ENCODE results near the gene MICAL2. TPM values are rescaled to one million over a fixed set of nuclear protein-coding genes. Genes with fewer than 3 reads are reported as not detected.
A peak's percentile ranks its signal among the peaks of the same experiment; 100 is the strongest.

MICAL2 gene
- total RNA-seq, 2 donors from 2014 or later = 13.1 to 285 TPM

DNA sequence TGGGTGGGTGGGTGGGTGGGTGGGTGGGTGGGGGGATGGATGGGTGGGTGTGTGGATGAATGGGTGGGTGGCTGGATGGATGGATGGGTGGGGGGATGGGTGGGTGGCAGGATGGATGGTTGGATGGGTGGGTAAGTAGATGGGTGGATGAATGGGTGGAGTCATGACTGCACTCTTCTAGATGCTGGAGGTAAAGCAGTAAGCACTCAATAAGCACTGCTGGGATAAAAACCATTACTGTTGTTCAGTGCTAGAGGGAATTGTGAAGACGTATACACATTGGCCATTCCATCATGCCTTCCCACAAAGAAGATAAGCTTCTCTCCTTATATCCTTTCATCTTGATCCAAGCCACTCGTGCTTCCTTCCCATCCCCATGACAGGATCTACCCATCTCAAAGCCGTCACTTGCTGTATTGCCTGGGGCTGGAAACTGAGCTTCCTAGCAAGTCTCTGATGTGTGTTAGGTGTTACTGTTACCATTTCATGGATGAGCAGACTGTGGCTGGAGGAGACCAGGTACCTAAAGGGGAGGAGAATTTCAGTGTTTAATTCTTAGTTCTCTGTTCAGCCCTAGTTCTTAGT is 74.8 kb downstream of the MICAL2 start:
- H3K27ac ChIP-seq = no peak overlapping the region
- intact Hi-C loops (cut with DNase I) = no loop called here
- DNase-seq (ENCODE audit: low spot score) = no peak
- WGBS = 83% methylated on average over 3 of the region's 3 CpGs
- no peaks in the 10 kb centered on the region for H3K27me3 ChIP-seq (replicated peaks; ENCODE audit: insufficient read depth)
- TF ChIP-seq POLR2A (IDR thresholded peaks at IDR 0.05) = no peak
- TF ChIP-seq POLR2AphosphoS5 (IDR thresholded peaks at IDR 0.05) = no peak
- TF ChIP-seq, protein P1, sequence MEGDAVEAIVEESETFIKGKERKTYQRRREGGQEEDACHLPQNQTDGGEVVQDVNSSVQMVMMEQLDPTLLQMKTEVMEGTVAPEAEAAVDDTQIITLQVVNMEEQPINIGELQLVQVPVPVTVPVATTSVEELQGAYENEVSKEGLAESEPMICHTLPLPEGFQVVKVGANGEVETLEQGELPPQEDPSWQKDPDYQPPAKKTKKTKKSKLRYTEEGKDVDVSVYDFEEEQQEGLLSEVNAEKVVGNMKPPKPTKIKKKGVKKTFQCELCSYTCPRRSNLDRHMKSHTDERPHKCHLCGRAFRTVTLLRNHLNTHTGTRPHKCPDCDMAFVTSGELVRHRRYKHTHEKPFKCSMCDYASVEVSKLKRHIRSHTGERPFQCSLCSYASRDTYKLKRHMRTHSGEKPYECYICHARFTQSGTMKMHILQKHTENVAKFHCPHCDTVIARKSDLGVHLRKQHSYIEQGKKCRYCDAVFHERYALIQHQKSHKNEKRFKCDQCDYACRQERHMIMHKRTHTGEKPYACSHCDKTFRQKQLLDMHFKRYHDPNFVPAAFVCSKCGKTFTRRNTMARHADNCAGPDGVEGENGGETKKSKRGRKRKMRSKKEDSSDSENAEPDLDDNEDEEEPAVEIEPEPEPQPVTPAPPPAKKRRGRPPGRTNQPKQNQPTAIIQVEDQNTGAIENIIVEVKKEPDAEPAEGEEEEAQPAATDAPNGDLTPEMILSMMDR (IDR thresholded peaks at IDR 0.05) = no peak
- no peaks in the 10 kb centered on the region for H3K4me1 ChIP-seq (replicated peaks)
- H3K4me3 ChIP-seq = no peak overlapping the region
- H3K9me3 ChIP-seq = no peaks in the 10 kb centered on the region
- no peaks in the 10 kb centered on the region for H3K36me3 ChIP-seq

DNA sequence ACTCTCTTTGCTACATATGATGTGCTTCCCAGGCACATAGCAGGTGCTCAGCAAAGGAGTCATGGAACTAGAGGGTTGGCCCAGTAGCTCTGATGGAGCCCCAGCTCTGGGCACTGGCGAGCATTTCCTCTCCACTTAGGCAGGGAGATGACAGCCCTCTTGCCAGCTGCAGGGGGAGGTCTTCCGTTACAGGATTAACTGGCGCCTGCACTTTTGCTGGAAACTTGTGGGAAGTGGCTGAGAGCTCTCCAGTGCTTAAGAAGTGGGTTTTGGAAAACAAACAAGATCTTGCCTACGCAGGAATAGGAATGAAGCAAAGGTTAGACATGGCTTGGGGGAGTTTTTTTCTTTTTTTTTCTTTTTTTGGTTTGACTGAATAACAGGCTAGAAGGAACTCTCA is 75.5 kb downstream of the MICAL2 start:
- peak overlapping the region in 1 of 2 donors; percentile 15 for H3K27ac ChIP-seq

DNA sequence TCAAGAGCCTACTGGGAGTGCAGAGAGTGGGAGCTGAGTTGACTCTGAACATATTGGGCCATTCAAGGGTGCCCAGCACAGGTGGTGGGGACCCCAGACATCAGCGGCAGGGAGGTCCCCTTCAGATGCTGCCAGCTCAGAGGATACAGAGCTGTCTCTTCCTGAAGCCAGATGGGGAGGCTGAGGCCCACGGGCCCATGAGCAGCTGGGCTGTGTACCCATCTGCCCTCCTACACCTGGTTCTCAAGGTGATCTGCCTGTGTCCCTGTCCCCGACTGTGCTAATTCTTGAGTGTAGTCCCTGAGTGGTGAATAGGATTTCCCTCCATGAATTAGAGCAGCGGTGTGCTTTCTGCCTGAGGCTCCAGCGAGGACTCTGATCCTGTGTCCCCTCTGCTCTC is 76.3 kb downstream of the MICAL2 start:
- TF ChIP-seq POLR2AphosphoS5 (IDR thresholded peaks at IDR 0.05) = no peak
- TF ChIP-seq POLR2A (IDR thresholded peaks at IDR 0.05) = no peak
- TF ChIP-seq, protein P1 (IDR thresholded peaks at IDR 0.05) = no peak
- H3K4me1 ChIP-seq (replicated peaks) = no peaks in the 10 kb centered on the region
- intact Hi-C loops (cut with DNase I) = no loop called here
- H3K9me3 ChIP-seq = no peaks in the 10 kb centered on the region
- peak overlapping the region in 1 of 2 donors; percentile 15 for H3K27ac ChIP-seq
- H3K4me3 ChIP-seq = no peak overlapping the region
- no peaks in the 10 kb centered on the region for H3K27me3 ChIP-seq (replicated peaks; ENCODE audit: insufficient read depth)
- DNase-seq (ENCODE audit: low spot score) = no peak
- 82% methylated on average over 5 of the region's 5 CpGs for WGBS
- H3K36me3 ChIP-seq = no peaks in the 10 kb centered on the region

More for the DNA sequence above, 75.5 kb downstream of the MICAL2 start:
- H3K4me3 ChIP-seq = no peak overlapping the region
- TF ChIP-seq POLR2AphosphoS5 (IDR thresholded peaks at IDR 0.05) (no peak), POLR2A (IDR thresholded peaks at IDR 0.05) (no peak)
- TF ChIP-seq, protein P1 (IDR thresholded peaks at IDR 0.05) = no peak
- 33% methylated on average over 4 of the region's 4 CpGs for WGBS
- H3K9me3 ChIP-seq = no peaks in the 10 kb centered on the region
- DNase-seq (ENCODE audit: low spot score) = no peak
- intact Hi-C loops (cut with DNase I) = no loop called here
- no peaks in the 10 kb centered on the region for H3K36me3 ChIP-seq
- H3K4me1 ChIP-seq (replicated peaks) = no peaks in the 10 kb centered on the region
- no peaks in the 10 kb centered on the region for H3K27me3 ChIP-seq (replicated peaks; ENCODE audit: insufficient read depth)

GRCh38 chr11:12187399-12187798 is 77.0 kb downstream of the MICAL2 start:
- no peaks in the 10 kb centered on the region for H3K36me3 ChIP-seq
- TF ChIP-seq POLR2AphosphoS5 (IDR thresholded peaks at IDR 0.05) (no peak), POLR2A (IDR thresholded peaks at IDR 0.05) (no peak)
- TF ChIP-seq, protein P1 (IDR thresholded peaks at IDR 0.05) = no peak
- no peak for DNase-seq (ENCODE audit: low spot score)
- no peaks in the 10 kb centered on the region for H3K9me3 ChIP-seq
- intact Hi-C loops (cut with DNase I) = no loop called here
- 88% methylated on average over 8 of the region's 8 CpGs for WGBS
- H3K27ac ChIP-seq = no peak overlapping the region
- no peaks in the 10 kb centered on the region for H3K4me1 ChIP-seq (replicated peaks)
- H3K4me3 ChIP-seq = no peak overlapping the region
- no peaks in the 10 kb centered on the region for H3K27me3 ChIP-seq (replicated peaks; ENCODE audit: insufficient read depth)
